NCI-H128 (cell line): Measurements from ENCODE around the gene ACSS1.

Experiments used
- DNase-seq: peaks from one replicate; lab custom pipeline; 2025; ENCODE audit not compliant: unreplicated experiment; lab: John Stamatoyannopoulos, UW

Gene ACSS1

DNA sequence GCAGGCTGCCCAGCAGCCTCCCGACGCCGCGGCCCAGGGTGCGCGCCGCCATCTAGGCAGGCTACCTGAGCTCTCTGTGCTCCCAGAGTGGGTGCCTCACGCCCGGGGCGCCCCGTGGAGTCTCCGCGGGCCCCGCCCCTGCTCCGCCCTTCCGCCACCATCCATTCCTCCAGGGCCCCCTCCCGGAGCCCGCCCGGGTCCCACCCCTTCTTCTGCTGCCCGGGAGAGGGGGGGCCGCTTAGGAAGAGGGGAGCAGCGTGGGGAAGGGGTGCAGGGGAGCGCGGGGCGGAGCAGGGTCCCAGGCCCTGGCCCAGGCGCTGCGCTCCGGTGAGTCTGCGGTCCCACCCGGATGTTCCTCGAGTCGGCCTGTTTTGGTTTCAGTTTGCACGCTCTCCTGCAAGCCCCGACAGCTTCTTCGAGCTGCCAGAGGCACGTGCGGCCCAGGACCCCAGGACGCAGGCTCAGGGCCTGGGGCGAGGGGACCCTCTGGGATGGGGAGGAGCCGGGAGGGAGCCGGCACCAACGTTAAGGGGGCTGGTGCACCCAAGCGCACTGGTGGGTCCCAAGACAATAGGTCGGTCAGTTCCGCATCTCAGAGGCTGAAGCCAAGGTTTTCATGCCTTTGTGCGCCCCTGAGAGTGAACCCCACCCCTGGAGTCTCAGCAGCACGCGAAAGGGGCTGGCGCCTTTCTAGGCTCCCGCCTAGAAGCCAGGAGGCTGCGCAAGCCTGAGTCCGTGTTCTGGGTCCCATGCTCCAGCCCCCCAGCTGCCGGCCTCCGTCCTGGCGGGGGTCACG is at the start of gene ACSS1:
Gene ACSS1 (minus strand): TSS at position 89 of the 796 bp plus-strand sequence. CDS start 37 bp downstream, at position 52.
- DNase-seq: no peak

DNA sequence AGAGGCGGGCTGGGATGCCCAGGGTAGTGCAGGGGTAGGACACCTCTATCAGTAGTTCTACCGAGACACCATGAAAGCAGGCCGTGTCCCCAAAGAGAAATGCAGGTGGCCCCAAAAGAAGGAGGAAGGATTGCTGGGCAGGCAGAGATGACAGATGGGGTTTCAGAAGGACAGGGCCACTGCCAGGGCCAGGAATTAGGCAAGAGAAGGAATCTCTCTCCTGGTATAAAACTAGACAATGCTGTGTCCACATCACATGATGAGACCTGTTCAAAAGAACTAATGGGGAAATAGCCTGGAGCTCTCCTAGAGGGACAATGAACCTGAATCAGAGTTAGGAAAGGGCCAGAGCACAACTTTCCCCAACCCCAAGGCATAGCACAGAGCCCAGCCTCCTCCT is 45.6 kb upstream of the ACSS1 start:
- DNase-seq: no peak

DNA sequence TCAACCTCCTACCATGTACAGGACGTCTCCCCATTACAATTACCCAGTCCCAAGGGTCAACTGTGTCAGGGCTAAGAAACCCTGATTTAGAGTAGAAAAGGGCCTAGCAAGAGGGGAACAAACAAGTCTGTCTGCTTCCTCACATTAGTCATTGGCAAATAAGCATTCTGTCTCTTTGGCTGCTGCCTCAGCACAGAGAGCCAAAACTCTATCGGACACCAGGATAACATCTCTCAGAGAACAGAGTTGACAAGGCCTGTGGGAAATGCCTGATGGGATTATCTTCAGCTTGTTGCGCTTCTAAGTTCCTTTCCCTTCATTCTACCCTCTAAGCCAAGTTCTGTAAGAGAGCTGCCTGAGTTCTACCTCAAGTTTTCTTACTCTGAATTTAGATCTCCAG is 43.0 kb upstream of the ACSS1 start:
- no peak for DNase-seq

DNA sequence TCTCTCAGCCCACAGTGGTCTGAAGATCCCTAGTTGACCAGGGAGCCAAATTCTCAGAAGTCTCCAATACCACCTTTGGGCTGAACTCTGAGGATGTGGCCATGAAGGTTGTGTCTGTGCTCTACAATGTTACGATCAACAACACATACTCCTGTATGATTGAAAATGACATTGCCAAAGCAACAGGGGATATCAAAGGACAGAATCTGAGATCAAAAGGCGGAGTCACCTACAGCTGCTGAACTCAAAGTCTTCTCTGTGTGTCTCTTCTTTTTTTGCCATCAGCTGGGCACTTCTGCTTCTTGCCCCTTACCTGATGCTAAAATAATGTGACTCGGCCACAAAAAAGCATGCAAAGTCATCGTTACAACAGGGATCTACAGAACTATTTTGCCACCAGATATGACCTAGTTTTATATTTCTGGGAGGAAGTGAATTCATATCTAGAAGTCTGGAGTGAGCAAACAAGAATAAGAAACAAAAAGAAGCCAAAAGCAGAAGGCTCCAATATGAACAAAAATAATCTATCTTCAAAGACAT is 41.7 kb upstream of the ACSS1 start:
- DNase-seq: no peak

DNA sequence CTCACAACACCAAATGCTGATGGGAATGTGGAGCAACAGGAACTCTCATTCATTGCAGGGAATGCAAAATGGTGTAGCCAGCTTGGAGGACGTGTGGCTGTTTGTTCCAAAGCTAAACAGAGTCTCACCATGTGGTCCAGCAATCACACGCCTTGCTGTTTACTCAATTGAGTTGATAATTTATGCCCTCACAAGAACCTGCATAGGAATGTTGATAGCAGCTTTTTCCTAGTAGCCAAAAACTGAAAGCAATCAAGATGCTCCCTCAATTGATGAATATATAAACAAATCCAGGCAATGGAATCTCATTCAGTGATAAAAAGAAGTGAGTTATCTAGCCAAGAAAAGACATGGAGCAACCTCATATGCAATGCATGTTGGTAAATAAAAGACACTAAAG is 39.6 kb upstream of the ACSS1 start:
- no peak for DNase-seq

DNA sequence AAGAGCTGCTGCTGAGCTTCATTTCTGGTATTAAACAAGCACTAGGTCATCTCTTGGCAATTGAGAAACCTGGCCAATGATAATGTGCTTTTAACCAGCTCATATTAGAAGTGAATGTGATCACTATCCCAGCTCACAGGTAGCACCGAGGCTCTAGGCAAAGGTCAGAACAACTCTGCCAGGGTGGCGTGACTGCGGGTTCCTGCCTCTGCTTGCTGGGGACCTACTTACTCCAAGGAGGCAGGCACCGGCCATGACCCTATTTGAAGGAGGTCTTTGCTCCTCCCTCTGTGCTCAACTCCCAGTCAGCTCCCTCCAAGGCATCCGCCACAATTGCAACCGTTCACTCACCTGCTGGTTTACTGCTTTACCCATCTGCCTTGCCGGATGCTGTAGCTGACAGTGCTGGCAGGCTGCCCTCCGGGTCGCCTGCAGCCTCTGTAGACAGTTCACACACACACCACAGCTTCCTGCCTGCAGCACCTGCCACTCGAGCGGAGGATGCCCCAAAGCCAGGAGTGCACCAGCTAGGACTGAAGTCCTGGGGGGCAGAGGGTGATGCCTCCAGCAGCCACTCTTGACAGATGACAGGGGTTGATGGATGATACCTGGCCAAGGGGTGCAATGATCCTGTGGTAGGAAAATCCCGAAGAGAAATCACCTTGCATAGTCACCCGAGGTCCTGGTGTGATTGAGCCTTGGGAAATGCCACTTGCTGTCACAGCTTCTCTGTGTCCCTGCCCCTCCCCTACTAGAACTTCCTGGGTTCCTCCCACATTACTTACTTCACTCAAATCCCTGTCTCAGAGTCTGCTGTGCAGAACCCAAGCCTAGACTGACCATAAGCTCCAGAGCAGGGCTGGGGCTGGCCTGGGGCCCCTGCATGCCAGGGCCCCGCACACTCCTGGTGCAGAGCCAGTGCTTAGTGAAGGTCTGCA is 32.8 kb upstream of the ACSS1 start:
- DNase-seq: no peak

DNA sequence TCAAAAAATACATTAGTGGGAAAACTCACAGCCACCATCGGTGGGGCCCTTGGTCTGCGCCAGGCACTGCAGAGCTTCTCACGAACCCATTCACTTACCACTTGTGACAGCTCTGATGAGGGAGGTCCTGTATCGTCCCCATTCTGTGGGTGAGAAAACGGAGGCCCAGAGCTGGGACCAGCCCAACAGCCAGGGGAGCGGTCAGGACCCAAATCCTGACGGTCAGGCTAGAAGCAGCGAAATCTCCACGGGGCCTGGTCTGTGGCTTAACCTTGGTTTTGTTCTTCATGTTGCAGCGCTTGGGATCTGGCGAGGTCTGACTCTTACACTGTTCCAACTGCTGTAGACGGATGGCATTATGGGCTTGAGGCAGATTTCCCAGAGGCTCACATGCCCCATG is 31.7 kb upstream of the ACSS1 start:
- DNase-seq: no peak

DNA sequence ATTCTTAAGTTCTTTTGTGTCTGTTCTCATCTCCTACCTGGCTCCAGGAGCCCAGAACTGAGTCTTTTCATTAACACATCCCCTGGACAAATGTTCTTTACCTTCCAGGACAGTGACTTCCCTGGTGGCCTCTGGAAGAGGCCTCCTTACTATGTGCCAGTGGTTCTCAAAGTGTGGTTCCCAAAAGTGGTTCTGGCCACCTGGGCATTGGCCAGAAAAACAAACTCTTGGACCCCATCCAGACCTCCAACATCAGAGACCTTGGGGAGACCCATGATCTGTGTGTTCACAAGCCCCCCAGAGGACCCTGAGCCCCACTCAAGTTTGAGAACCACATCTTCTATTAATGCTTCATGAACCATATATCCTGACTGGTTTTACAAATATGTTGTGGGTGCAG is 31.2 kb upstream of the ACSS1 start:
- no peak for DNase-seq

DNA sequence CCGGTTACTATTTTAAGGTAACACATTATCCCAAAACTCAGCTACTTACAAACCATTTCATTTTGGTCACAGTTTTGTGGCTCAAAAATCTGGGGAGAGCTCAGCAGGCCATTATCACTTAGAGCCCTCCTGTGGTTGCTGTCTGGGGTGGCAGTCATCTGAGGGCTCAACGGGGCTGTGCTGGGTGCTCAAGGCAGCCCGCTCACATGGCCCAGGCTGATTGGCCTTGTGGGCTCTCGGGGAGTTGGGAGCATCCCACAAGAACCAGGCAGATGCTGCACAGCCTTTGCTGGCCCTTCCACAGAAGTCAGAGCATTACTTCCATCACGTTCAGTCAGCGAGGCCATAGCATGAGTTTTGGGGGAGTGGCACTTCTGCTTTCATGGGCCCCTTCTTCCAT is 30.3 kb upstream of the ACSS1 start:
- no peak for DNase-seq

DNA sequence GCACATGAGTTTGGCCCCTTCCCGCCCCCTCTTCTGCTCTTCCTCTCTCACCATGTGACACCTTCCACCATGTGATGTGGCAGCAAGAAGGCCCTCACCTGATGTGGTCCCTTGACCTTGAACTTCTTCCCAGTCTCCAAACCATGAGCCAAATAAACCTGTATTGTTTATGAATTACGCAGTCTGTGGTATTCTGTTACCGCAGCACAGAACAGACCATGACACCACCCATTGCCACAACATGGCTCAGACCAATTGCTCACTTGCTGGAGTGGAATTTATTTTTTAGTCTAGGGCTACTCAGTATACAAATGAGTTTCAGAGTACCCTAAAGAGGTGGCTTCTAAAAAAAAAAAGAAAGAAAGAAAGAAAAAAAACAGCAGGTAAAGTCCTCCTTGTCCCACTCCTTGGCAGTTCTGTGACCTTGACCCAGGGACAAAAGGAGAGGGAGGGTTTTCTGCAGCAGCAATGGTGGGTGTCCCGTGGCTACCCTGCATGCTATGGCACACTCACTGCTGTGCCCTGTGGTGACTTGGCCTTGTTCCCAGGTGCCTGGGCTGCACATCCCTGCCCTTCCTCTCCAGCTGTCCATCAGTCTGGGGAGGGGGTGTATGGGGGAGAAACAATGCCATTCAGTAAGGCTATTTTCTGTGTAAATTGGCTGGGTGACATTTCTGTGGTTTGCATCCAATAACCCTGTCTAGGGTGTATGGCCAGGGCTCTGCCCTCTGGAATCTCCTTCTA is 29.4 kb upstream of the ACSS1 start:
- no peak for DNase-seq

DNA sequence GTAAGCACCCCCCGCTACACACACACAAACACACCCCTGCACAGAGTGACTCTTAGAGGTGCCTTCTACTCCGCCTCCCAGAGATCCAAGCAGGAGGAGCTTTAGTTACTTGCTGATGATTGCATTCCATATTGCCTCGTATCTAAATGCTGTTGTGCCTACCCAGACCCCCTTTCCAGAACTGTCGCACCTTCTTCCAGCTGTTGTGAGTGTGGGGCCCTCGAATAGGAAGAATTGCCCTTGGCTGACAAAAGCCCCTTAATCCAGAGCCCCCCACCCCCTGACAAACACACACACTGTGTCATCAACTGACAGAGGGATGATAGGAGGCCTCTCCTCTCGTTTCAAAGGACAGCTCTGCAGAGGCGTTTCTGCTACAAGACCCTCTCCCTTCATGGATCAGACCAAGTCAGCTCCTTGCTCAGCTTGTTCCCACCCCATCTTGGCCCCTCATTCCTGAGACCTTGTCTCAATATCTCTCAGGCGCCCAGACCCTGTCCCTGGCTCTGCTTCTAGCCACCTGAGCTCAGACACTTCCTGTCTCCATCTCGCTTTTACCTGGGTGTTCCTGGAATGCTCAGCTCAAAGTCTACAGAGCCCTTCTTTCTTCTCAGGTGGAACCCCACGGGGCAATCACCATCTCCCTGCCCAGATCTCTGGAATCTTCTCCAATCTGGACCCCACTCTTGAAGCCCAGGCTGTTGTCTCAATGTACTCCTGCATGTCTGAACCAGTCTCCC is 28.0 kb upstream of the ACSS1 start:
- DNase-seq: no peak

DNA sequence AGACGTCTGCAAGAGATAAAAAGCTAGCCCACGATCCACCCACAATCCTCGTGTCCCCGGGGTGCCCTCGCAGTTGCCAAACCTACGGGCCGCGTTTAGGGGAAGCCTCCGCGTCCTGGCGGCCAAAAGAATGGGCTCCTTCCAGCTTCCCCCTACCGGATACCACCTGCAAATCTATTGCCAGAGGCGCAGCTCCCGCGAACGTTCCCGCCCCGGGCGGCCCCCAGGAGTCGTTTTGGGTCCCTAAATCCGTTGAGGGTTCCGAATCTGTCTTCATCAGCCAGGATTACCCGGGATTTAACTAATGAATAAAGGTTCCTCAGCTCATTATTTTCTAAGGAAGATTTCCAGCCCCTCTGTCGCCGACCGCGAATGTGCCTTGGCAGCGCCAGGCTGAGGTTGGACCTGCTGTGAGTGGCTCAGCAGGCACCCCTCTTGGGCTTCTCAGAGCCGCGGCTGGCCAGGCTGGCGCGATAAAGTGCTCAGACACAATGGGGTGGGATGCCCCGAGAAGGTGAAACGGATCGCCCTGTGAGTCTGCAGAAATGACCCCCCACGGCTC is 26.8 kb upstream of the ACSS1 start:
- no peak for DNase-seq

DNA sequence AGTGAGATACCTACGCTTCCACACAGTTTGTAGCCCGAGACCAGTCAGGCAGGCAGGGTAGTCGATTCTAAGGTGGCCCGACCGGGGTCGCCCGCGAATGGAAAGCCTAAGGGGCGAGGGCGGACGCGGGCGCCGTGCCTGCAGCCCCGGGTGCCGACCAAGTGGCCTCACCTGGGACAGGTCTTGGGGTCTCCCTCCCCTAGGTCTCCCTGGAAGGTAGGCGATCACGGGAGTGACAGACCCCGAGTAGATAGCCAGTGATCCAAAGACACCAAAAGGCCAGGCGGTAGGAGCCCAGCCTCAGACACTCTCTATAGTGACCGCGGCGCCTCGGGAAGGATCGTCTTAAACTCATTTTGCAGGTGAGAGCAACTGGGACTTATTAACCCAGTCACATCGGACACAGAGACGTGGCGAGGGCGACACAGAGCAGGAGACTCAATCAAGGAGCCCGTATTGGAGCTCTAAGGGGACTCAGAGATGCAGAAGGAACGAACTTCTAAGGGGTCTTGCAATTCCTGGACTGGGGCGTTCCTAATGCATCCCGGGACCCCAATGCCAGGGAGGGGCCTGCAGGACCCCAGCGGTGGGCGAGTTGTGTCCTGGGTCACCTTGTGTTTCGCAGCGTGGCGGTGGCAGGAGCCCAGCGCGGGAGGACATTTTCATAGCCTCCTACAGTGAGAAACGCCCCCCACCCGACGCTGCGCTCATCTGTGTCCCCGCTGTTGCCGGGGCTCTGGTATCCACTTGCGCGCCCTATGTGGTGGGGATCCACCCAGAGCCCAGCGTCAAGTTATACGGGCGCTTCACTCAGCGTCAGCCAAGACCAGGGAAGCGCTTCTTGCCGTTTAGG is 26.1 kb upstream of the ACSS1 start:
- no peak for DNase-seq

DNA sequence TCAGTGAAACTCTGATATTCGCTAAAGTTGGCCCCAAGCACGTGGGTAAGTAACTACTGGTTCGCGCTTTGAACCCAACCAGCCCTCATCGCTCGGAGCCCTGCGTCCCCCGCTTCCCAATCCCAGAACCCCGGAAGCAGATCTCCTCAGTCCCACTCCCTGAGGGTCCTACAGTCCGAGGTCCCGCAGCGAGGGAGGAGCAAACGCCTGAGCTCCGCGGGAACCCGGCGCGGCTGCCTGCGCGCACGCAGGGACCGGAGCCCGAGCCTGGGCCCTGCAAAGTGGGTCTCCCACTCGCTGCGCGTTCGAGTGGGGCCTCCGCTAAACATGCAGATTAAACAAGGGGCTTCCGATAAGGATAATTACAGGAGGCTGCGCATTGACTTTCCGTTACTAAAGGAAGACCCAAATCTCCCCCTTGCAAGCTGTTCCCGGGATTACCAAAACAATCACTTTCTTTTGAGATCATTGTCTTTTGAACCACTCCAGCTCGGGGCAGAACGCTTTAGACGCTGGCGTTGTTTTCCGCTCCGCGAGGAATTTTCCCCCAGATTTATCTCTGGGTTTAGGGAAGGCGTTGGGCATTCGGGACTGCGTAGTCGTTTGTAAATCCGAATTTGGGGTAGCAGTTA is 25.3 kb upstream of the ACSS1 start:
- no peak for DNase-seq

DNA sequence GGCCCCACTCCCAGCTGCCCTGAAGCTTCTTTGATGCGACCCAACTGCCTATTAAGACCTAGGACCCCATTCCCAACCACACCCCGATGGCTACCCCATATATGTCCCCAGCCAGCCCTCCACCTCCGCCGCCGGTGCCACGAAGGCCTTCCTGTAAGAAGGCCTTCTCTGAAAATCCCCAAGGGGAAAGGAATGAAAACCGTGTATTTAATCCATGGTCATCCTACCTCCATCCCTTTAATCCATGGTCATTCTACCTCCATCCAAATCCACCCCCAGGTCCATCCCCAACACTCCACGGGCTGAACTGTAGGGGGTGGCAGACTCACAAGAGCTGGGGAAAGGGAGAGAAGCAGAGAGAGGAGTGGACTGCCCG is 24.5 kb upstream of the ACSS1 start:
- DNase-seq: no peak

DNA sequence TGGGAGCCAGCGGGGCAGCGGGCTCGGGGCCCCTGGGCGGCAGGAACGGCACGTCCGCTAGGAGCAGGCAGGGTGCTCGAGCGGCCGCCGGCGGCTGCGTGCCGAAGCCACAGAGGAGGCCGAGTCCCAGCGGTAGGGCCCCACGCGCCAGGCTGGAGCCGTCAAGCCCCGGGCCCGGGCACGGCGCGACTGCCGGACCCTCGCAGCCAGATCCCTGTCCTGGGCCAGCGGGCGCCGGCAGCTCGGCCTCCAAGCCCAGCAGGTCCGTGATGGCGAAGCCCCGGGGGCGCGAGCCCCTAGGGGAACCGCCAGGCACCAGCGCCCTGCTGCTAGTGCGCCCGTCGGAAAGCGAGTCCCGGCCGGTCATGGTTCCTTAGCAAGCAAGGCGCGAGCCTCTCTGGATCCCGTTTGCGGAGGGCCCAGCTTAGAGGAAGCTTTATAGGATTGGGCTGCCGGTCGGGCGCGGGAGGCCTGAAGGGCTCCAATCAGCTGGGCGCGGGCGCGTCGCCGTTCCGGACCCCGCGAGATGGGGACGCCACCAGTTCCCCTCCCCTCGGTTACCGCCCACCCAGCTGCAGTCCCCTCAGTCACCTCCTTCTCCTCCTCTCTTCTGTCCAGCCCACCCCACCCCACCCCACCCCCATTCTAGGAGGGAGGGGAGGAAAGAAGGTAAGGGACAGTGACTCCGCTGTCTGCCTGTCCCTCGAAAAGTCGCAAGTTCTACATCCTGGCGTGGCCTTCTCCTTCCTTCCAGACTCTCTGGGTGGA is 24.0 kb upstream of the ACSS1 start, which contains the start of gene VSX1:
Gene VSX1 (minus strand): TSS at position 412 of the 768 bp plus-strand sequence. CDS start 45 bp downstream, at position 367.
- no peak for DNase-seq

DNA sequence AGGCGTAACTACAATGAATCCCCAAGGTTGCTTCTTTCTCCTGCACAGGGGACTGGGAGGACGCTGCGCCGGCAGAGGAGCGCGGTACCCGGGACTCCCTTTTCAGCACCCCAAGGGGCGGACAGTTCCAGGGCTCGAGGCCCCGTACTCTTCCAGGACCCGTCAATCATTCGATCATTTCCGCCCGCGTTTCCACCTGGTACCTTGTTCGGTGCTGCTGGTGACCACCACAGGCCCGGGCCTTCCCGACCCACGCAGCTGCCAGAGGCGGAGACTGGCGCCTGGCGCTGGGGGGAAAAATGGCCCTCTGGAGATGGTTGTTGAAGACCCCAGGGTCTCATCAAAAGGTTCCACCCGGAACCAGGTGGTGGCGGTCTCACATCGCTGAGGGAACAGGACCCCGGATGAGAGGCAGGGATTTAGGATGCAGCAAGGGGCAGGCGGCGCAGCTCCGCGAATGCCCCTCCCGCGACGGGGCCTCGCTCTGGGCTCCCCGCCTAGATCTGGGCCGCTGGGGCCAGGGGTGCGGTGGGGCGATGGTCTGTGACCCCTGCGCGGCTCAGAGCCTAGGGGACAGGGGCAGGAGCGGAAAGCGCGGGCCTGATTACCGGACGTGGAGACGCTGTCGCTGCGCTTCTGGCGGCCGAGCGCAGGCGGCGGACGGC is 23.3 kb upstream of the ACSS1 start:
- DNase-seq: no peak
